GM21619 (cell line): Measurements from ENCODE around the gene ZNF219.

ENCODE experiments used
- ATAC-seq: cut with Tn5 transposase; IDR thresholded peaks from one replicate; pipeline ENCODE4 v1.9.1; 2021; ENCODE audit not compliant: unreplicated experiment

The ZNF219 gene

GRCh38 chr14:21087294-21088091 lies 11.0 kb downstream of the ZNF219 start:
- ATAC-seq, result peak; percentile 50

GRCh38 chr14:21086908-21087293 lies 11.6 kb downstream of the ZNF219 start:
- ATAC-seq, result no peak

- no peak for ATAC-seq
Measured at GRCh38 chr14:21084998-21085853, 13.2 kb downstream of the ZNF219 start.

- no peak for ATAC-seq
Measured at GRCh38 chr14:21084396-21084795, 14.1 kb downstream of the ZNF219 start.

- no peak for ATAC-seq
Measured at GRCh38 chr14:21083565-21084325, 14.7 kb downstream of the ZNF219 start.

GRCh38 chr14:21081521-21082142 lies 16.8 kb downstream of the ZNF219 start:
- no peak for ATAC-seq

- no peak for ATAC-seq
Measured at GRCh38 chr14:21078726-21079125, 19.7 kb downstream of the ZNF219 start.

- no peak for ATAC-seq
Measured at GRCh38 chr14:21078287-21078686, 20.2 kb downstream of the ZNF219 start.

- no peak for ATAC-seq
Measured at GRCh38 chr14:21077672-21078071, 20.8 kb downstream of the ZNF219 start.

- no peak for ATAC-seq
Measured at GRCh38 chr14:21075719-21076437, 22.6 kb downstream of the ZNF219 start.

- ATAC-seq, result no peak
Measured at GRCh38 chr14:21074398-21075272, 23.8 kb downstream of the ZNF219 start.

- no peak for ATAC-seq
Measured at GRCh38 chr14:21073921-21074320, 24.5 kb downstream of the ZNF219 start.

- ATAC-seq, result no peak
Measured at GRCh38 chr14:21072781-21073339, 25.6 kb downstream of the ZNF219 start.

- no peak for ATAC-seq
Measured at GRCh38 chr14:21072031-21072473, 26.4 kb downstream of the ZNF219 start.

- ATAC-seq, result peak; percentile 74
Measured at GRCh38 chr14:21071225-21072030, 27.0 kb downstream of the ZNF219 start.

- ATAC-seq, result peak; percentile 4
Measured at GRCh38 chr14:21070610-21071224, 27.7 kb downstream of the ZNF219 start.

- no peak for ATAC-seq
Measured at GRCh38 chr14:21070083-21070609, 28.3 kb downstream of the ZNF219 start, which contains the start of gene ARHGEF40. ARHGEF40 (plus strand) TSS chr14:21070304; CDS start chr14:21070397, 93 bp downstream.
